Adrenal gland (tissue), 12 donors: Measurements from ENCODE around the gene RIT2. TPM values are rescaled to one million over a fixed set of nuclear protein-coding genes. Genes with fewer than 3 reads are reported as not detected.

Source experiments
- DNase-seq, 7 donors: peaks; one replicate each; pipeline ENCODE4 v3.0.0-alpha.2; 2019 to 2020
- H3K27ac ChIP-seq, 5 donors: fragments of 200-600 bp; sonication (generic) in 4 of 5; 1 replicate in 3 of 5; 2 replicates in 2 of 5; pipeline versions ENCODE4 v1.5.1 to v1.8.0; 2016 to 2020; ENCODE audit warnings: mild to moderate bottlenecking in 1 of 5
- H3K27me3 ChIP-seq: fragments of 200-600 bp; 2 replicates; pipeline ENCODE4 v1.8.0; 2021
- H3K36me3 ChIP-seq, 2 donors: fragments of 200-600 bp; replicated peaks in 1 of 2; 1 replicate in 1 of 2; 2 replicates in 1 of 2; pipeline versions ENCODE4 v1.5.1 to v1.8.0; 2018 to 2022
- H3K4me1 ChIP-seq, 2 donors: fragments of 200-600 bp; replicated peaks in 1 of 2; 1 replicate in 1 of 2; 2 replicates in 1 of 2; pipeline versions ENCODE4 v1.5.1 to v1.8.0; 2018 to 2021
- H3K4me3 ChIP-seq, 4 donors: fragments of 200-600 bp; sonication (generic) in 3 of 4; one replicate each; pipeline ENCODE4 v1.5.1; 2016 to 2018
- H3K9me3 ChIP-seq, 3 donors: fragments of 200-600 bp; sonication (generic) in 1 of 3; replicated peaks in 1 of 3; 1 replicate in 2 of 3; 2 replicates in 1 of 3; pipeline versions ENCODE4 v1.5.1 to v1.8.0; 2016 to 2021
- POLR2A ChIP-seq, 2 donors: fragments of 450-650 bp; IDR thresholded peaks; one replicate each; pipeline ENCODE4 v1.6.1; 2017; ENCODE audit warnings: antibody characterized with exemption in 2 of 2, mild to moderate bottlenecking in 2 of 2, moderate library complexity in 1 of 2
- WGBS, 4 donors: extraction: QIAGEN DNeasy Blood & Tissue Kit in 2 of 4; methylation state at CpG; one replicate each; pipeline versions ENCODE4 v1.1.5 to v1.1.7; 2013 to 2017; 5-methylcytosine and 5-hydroxymethylcytosine counted together
- intact Hi-C, 2 donors: fragments of 100-400 bp; cut with DNase I; formaldehyde crosslinking; loops; one replicate each; pipeline versions ENCODE4 v1.14.1 to v1.15.0; 2022 to 2023
- polyA plus RNA-seq, 3 donors: library from polyadenylated mRNA; stranded (reverse); fragments of 200-250 nt in 2 of 3; fragments of 350-450 nt in 1 of 3; fragmentation: Illumina TruSeq in 1 of 3; extraction: RNeasy Lipid Tissue Mini Kit (QIAGEN cat#74804) in 1 of 3; gene quantifications; one replicate each; pipeline ENCODE4 v1.2.3, GENCODE V29; 2013 to 2014
- total RNA-seq, 9 donors: library from RNA; depleted of rRNA in 4 of 9; stranded (reverse); fragments of >200 nt in 4 of 9; fragments of 120-200 nt in 1 of 9; fragmentation: NEBNext Ultra II Directional in 1 of 9; extraction: Animal tissue kit (Norgen Biotek cat#: 25700) in 1 of 9; gene quantifications; one replicate each; pipeline versions ENCODE4 v1.1.0 to v1.2.4, GENCODE V29; 2013 to 2023
- TF ChIP-seq, protein P1 (sequence below), 6 experiments: fragments of 450-650 bp in 4 of 6; fragments of 200-600 bp in 2 of 6; sonication (generic) in 1 of 6; IDR thresholded peaks; 1 replicate in 5 of 6; 2 replicates in 1 of 6; pipeline versions ENCODE4 v1.5.1 to v1.8.0; 2016 to 2021; ENCODE audit warnings: antibody characterized with exemption in 6 of 6, mild to moderate bottlenecking in 2 of 6, moderate library complexity in 1 of 6
- donor health status: healthy with polysubstance abuse.
- donor health status: Bipolar disorder and iron deficiency.
- donor health status: DM: yes; HTN: yes; CAD: no.
- donor health status: DM: no; HTN: no; CAD: no.
- donor health status: DM: no; HTN: no; CAD: no.
- donor health status: DM: yes; HTN: yes; CAD: no.

RIT2 gene
- total and polyA plus RNA-seq, 12 donors = 0.20 to 0.99 (median 0.28) TPM; not detected in 7

DNA sequence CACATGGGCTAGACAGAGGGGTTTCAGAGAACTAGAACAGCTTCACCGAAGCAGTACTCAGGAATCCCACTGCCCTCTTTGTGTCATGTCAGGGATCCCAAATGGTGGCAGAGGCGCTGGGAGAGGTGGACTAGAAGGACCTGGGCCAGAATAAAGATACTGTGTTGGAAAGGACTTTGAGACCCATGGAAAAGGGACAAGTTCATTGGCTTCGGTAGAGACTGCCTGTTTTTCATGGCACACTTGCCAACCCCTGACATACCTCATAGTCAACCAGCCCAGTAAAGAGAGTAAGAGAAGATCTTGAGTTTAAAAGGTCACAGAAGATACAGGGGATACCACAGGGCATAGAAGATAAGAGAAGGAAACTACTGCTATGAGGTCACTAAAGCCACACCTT is 381.0 kb downstream of the RIT2 start:
- DNase-seq = no peak
- no peak overlapping the region for H3K27ac ChIP-seq
- 78 to 87% (median 86%) methylated on average over 3 of the region's 3 CpGs for WGBS, 4 donors
- no peaks in the 10 kb centered on the region for H3K4me1 ChIP-seq
- H3K4me3 ChIP-seq = no peak overlapping the region
- TF ChIP-seq, protein P1, sequence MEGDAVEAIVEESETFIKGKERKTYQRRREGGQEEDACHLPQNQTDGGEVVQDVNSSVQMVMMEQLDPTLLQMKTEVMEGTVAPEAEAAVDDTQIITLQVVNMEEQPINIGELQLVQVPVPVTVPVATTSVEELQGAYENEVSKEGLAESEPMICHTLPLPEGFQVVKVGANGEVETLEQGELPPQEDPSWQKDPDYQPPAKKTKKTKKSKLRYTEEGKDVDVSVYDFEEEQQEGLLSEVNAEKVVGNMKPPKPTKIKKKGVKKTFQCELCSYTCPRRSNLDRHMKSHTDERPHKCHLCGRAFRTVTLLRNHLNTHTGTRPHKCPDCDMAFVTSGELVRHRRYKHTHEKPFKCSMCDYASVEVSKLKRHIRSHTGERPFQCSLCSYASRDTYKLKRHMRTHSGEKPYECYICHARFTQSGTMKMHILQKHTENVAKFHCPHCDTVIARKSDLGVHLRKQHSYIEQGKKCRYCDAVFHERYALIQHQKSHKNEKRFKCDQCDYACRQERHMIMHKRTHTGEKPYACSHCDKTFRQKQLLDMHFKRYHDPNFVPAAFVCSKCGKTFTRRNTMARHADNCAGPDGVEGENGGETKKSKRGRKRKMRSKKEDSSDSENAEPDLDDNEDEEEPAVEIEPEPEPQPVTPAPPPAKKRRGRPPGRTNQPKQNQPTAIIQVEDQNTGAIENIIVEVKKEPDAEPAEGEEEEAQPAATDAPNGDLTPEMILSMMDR (IDR thresholded peaks at IDR 0.05) = no peak
- TF ChIP-seq POLR2A (IDR thresholded peaks at IDR 0.05) = no peak
- H3K9me3 ChIP-seq = no peaks in the 10 kb centered on the region
- H3K27me3 ChIP-seq = no peaks in the 10 kb centered on the region
- no peaks in the 10 kb centered on the region for H3K36me3 ChIP-seq
- intact Hi-C loops = no loop called here

DNA sequence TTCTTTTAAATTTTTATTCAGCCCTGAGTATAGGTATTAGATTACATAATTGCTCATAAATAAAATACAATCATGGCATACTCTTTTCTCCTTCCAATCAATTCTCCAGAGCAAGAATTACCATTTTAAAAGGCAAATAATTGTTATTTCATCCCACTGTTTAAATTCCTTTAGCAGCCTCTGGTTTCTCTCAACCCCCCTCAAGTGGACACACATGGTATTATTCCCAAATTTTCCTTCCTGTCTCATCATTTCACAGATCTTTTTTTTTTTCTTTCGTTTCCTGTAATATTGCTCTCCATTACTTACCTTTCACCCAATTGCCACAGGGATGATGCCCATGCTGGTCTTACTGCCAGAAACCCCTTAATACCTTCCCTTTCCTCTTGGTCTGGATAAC is 385.2 kb downstream of the RIT2 start:
- no peak overlapping the region for H3K4me3 ChIP-seq
- no peaks in the 10 kb centered on the region for H3K36me3 ChIP-seq
- TF ChIP-seq, protein P1 (IDR thresholded peaks at IDR 0.05) = peak in 1 of 6 experiments; percentile 10
- TF ChIP-seq POLR2A (IDR thresholded peaks at IDR 0.05) = no peak
- no peaks in the 10 kb centered on the region for H3K27me3 ChIP-seq
- no peaks in the 10 kb centered on the region for H3K4me1 ChIP-seq
- 46 to 64% (median 58%) methylated on average over 1 of the region's 1 CpG for WGBS, 4 donors
- H3K27ac ChIP-seq = no peak overlapping the region
- intact Hi-C loops = no loop called here
- DNase-seq = no peak
- no peaks in the 10 kb centered on the region for H3K9me3 ChIP-seq

DNA sequence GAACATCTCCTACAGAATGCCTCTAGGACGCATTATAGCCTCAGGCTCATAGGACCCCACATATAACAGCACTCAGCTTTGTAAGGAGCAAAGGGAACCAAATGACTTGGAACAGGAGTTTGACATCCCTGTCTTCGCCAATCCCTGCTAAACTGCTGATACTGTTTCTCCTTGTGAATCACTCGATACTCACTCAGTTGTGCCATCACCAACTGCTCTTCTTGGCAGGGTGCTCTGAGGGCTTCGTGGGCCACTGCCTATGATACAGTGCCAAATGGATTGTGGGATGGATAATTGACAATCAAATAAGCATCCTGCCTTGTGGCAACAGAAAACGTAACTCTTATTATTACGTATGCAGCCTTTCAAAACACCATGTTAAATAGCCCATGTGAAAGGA is 396.3 kb downstream of the RIT2 start:
- WGBS, 4 donors = 77 to 83% (median 80%) methylated on average over 6 of the region's 6 CpGs
- Histone ChIP-seq H3K36me3 (no peaks in the 10 kb centered on the region), H3K27ac (no peak overlapping the region), H3K27me3 (no peaks in the 10 kb centered on the region), H3K4me3 (no peak overlapping the region), H3K9me3 (no peaks in the 10 kb centered on the region), H3K4me1 (no peaks in the 10 kb centered on the region)
- intact Hi-C loops = no loop called here
- no peak for DNase-seq
- TF ChIP-seq, protein P1 (IDR thresholded peaks at IDR 0.05) = no peak
- no peak for TF ChIP-seq POLR2A (IDR thresholded peaks at IDR 0.05)

DNA sequence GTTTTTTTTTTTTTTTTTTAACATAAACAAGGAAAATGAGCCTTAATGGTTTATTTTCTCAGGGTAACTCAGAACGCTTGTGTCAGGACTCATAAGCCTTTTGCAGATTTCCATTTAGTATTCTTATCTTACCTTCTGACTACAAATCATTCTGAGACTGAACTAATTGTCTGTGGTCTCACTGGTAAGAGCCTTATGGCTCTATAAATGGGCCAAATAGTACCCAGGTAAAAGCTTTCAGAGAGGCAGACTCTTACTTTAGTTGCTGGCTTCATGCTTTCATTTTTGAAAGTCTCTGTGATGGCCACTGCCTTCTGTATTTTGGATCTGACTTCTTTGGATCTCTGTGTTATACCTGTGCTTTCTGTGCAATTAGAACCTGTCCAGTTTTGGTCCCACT is 403.4 kb downstream of the RIT2 start:
- 46 to 61% (median 50%) methylated on average over 1 of the region's 1 CpG for WGBS, 4 donors
- Histone ChIP-seq H3K4me3 (no peak overlapping the region), H3K4me1 (no peaks in the 10 kb centered on the region), H3K9me3 (no peaks in the 10 kb centered on the region), H3K36me3 (no peaks in the 10 kb centered on the region), H3K27ac (no peak overlapping the region), H3K27me3 (no peaks in the 10 kb centered on the region)
- intact Hi-C loops = no loop called here
- no peak for DNase-seq
- TF ChIP-seq, protein P1 (IDR thresholded peaks at IDR 0.05) = no peak
- TF ChIP-seq POLR2A (IDR thresholded peaks at IDR 0.05) = no peak
